Natural killer cell (primary cell): Measurements from ENCODE around the gene CORO2B. TPM values are rescaled to one million over a fixed set of nuclear protein-coding genes. Genes with fewer than 3 reads are reported as not detected.

Source experiments
- ATAC-seq, 3 donors: fragments of 150-1000 bp in 2 of 3; fragments of 200-7000 bp in 1 of 3; cut with Tn5 transposase; 1 replicate in 1 of 3; 2 replicates in 2 of 3; pipeline ENCODE4 v1.10.0; 2021; ENCODE audit warnings: mild to moderate bottlenecking in 2 of 3, moderate library complexity in 2 of 3
- DNase-seq, 2 donors: peaks; one replicate each; pipeline versions ENCODE4 v3.0.0 to v3.0.0-alpha.2; 2013 to 2021; ENCODE audit warnings: mixed read lengths in 1 of 2
- H3K27ac ChIP-seq: one replicate; pipeline ENCODE4 v1.5.1; 2013; ENCODE audit warnings: mild to moderate bottlenecking, low read length
- H3K27me3 ChIP-seq: one replicate; pipeline ENCODE4 v1.6.1; 2013; ENCODE audit warnings: low read length; ENCODE audit not compliant: control insufficient read depth, insufficient read depth
- H3K36me3 ChIP-seq: one replicate; pipeline ENCODE4 v1.6.1; 2013; ENCODE audit warnings: low read length; ENCODE audit not compliant: control insufficient read depth, insufficient read depth
- H3K4me1 ChIP-seq: one replicate; pipeline ENCODE4 v1.6.1; 2013; ENCODE audit warnings: low read length; ENCODE audit not compliant: control insufficient read depth, insufficient read depth
- H3K4me3 ChIP-seq: one replicate; pipeline ENCODE4 v1.5.1; 2013; ENCODE audit warnings: low read length
- H3K9me3 ChIP-seq: one replicate; pipeline ENCODE4 v1.6.1; 2013; ENCODE audit warnings: low read length; ENCODE audit not compliant: control insufficient read depth, insufficient read depth
- H3K27ac Mint-ChIP-seq, 2 donors: one replicate each; pipeline ENCODE4 v1.8.0; 2022; ENCODE audit warnings: mild to moderate bottlenecking in 2 of 2, mixed read lengths in 2 of 2, moderate library complexity in 1 of 2
- H3K27me3 Mint-ChIP-seq, 2 donors: one replicate each; pipeline ENCODE4 v1.8.0; 2022; ENCODE audit warnings: low read depth in 2 of 2, mixed read lengths in 2 of 2
- H3K36me3 Mint-ChIP-seq: one replicate; pipeline ENCODE4 v1.8.0; 2022; ENCODE audit warnings: mixed read lengths
- H3K4me1 Mint-ChIP-seq, 2 donors: one replicate each; pipeline ENCODE4 v1.8.0; 2022; ENCODE audit warnings: mixed read lengths in 2 of 2
- H3K4me3 Mint-ChIP-seq: one replicate; pipeline ENCODE4 v1.8.0; 2022; ENCODE audit warnings: mild to moderate bottlenecking, moderate library complexity, mixed read lengths
- H3K9me3 Mint-ChIP-seq, 2 donors: one replicate each; pipeline ENCODE4 v1.8.0; 2022; ENCODE audit warnings: mixed read lengths in 2 of 2
- WGBS: methylation state at CpG from one replicate; pipeline ENCODE4 v1.1.7; 2013; ENCODE audit warnings: missing lambda C conversion rate; ENCODE audit not compliant: insufficient coverage; 5-methylcytosine and 5-hydroxymethylcytosine counted together
- intact Hi-C: fragments of 100-400 bp; cut with micrococcal nuclease; formaldehyde crosslinking; loops from one replicate; pipeline ENCODE4 v1.14.2; 2022
- total RNA-seq, 4 donors: library from RNA; stranded (reverse); fragments of 120-200 nt in 1 of 4; gene quantifications; one replicate each; pipeline versions ENCODE4 v1.2.3 to v1.2.4, GENCODE V29; 2013 to 2022
- TF ChIP-seq, protein P1 (sequence below): fragments of 200-600 bp; IDR thresholded peaks from one replicate; pipeline ENCODE4 v1.8.0; 2022; ENCODE audit warnings: antibody characterized with exemption

Gene CORO2B
- total RNA-seq, 3 donors from 2014 or later (not counting 1 experiment from before 2014, with no cell fraction given): 0.13 TPM; not detected in 2

DNA sequence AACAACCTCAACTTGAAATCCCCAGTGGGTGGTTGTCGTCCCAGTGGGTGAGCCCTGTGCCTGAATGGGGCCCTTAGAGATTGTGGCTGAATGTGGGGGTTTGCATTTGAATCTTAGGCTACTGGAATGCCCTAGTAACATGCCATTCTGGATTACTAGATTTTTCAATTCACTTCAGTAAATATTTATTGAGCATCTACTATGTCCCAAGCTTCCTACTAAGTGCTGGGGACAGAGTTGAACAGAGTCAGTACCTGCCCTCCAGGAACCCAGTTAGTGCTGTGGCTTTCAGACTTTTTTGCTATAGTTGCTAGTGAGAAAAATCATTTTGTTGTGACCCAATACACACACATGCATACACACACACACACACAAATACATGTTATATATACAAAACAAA lies 39.0 kb downstream of the CORO2B start:
- no CpG with 5 or more reads among the region's 1 CpG for WGBS
- H3K9me3 ChIP-seq: no peaks in the 10 kb centered on the region
- H3K27me3 ChIP-seq: no peaks in the 10 kb centered on the region
- H3K36me3 ChIP-seq: no peaks in the 10 kb centered on the region
- Mint-ChIP-seq H3K4me3 (no peak overlapping the region), H3K9me3 (no peaks in the 10 kb centered on the region), H3K36me3 (no peaks in the 10 kb centered on the region), H3K4me1 (no peaks in the 10 kb centered on the region), H3K27me3 (peaks cover 4 to 7% of the 10 kb centered on the region in 2 donors), H3K27ac (no peak overlapping the region)
- TF ChIP-seq, protein P1, sequence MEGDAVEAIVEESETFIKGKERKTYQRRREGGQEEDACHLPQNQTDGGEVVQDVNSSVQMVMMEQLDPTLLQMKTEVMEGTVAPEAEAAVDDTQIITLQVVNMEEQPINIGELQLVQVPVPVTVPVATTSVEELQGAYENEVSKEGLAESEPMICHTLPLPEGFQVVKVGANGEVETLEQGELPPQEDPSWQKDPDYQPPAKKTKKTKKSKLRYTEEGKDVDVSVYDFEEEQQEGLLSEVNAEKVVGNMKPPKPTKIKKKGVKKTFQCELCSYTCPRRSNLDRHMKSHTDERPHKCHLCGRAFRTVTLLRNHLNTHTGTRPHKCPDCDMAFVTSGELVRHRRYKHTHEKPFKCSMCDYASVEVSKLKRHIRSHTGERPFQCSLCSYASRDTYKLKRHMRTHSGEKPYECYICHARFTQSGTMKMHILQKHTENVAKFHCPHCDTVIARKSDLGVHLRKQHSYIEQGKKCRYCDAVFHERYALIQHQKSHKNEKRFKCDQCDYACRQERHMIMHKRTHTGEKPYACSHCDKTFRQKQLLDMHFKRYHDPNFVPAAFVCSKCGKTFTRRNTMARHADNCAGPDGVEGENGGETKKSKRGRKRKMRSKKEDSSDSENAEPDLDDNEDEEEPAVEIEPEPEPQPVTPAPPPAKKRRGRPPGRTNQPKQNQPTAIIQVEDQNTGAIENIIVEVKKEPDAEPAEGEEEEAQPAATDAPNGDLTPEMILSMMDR: no peak
- H3K27ac ChIP-seq: no peak overlapping the region
- ATAC-seq (no peak), DNase-seq (no peak)
- H3K4me3 ChIP-seq: no peak overlapping the region
- H3K4me1 ChIP-seq: no peaks in the 10 kb centered on the region
- intact Hi-C loops: no loop called here

DNA sequence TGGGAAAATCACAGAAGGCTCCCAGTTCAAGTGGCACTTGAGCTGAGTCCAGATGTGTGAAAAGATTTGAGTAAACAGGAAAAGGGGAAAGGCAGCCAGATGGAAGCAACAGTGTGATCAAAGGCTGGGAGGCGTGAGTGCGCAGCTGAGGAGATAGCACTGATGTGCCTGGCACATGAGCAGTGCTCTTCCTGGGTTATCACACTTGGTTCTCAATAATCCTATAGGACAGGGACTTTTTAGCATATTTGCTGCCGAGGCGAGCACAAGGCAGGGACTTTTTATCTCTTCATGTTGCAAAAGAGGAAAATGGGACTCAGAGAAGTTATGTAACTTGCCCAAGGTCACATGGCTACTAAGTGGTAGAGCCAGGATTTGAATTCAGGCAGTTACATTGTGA lies 39.6 kb downstream of the CORO2B start:
- Histone ChIP-seq H3K36me3 (no peaks in the 10 kb centered on the region), H3K27ac (no peak overlapping the region), H3K4me3 (no peak overlapping the region), H3K9me3 (no peaks in the 10 kb centered on the region), H3K4me1 (no peaks in the 10 kb centered on the region), H3K27me3 (no peaks in the 10 kb centered on the region)
- H3K4me3 Mint-ChIP-seq: no peak overlapping the region
- 58% methylated on average over 4 of the region's 4 CpGs for WGBS
- no peaks in the 10 kb centered on the region for H3K9me3 Mint-ChIP-seq
- intact Hi-C loops: no loop called here
- H3K27me3 Mint-ChIP-seq: peaks cover 4 to 7% of the 10 kb centered on the region in 2 donors
- TF ChIP-seq, protein P1: no peak
- H3K36me3 Mint-ChIP-seq: no peaks in the 10 kb centered on the region
- H3K27ac Mint-ChIP-seq: no peak overlapping the region
- no peak for ATAC-seq
- H3K4me1 Mint-ChIP-seq: no peaks in the 10 kb centered on the region
- DNase-seq: no peak

DNA sequence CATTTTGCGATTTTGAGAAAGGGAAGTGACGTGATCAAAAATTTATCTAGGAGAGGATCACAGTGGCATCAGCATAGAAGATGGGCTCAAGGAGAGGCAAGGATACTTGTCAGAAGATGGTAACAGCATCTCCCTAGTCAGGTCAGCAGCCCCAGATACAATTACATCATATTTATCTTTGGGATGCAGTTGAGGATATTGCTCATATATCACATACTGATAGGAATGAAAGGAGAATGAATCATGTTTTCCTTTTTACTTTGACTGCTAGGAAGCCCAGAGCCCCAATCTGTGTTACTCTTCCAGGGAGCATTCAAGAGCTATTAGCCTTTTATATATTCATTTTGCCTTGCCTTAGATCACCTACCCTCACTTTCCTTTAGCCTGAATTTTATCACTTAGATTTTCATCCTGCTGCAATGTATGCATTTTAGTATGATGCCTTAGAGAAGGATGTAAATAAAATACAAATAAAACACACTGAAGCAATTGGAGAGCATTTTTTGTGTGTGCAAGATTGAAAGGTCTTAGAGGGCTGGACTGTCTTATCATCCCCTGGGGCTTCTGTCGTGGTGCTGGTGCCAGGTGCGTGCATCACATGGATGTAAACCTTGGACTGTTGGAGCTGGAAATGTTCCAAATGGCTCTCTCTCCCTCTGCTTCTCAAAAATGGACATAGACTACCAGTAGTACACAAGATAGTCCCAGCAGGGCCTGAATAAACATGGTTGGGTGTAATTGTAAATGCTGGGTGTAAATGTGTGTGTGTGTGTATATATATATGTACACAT lies 40.3 kb downstream of the CORO2B start:
- WGBS: 83% methylated on average over 4 of the region's 4 CpGs
- Mint-ChIP-seq H3K27ac (no peak overlapping the region), H3K36me3 (no peaks in the 10 kb centered on the region), H3K9me3 (no peaks in the 10 kb centered on the region), H3K4me3 (no peak overlapping the region), H3K27me3 (peaks cover 4 to 7% of the 10 kb centered on the region in 2 donors), H3K4me1 (no peaks in the 10 kb centered on the region)
- ATAC-seq (no peak), DNase-seq (no peak)
- intact Hi-C loops: no loop called here
- no peak overlapping the region for H3K4me3 ChIP-seq
- no peaks in the 10 kb centered on the region for H3K4me1 ChIP-seq
- H3K9me3 ChIP-seq: no peaks in the 10 kb centered on the region
- no peaks in the 10 kb centered on the region for H3K27me3 ChIP-seq
- no peaks in the 10 kb centered on the region for H3K36me3 ChIP-seq
- TF ChIP-seq, protein P1: no peak
- H3K27ac ChIP-seq: no peak overlapping the region
